ENCODE measurements around the gene MTUS2. TPM values are rescaled to one million over a fixed set of nuclear protein-coding genes. Genes with fewer than 3 reads are reported as not detected.

Gene MTUS2
- total RNA-seq, 6 donors from 2014 or later = 0.11 to 1.6 (median 0.20) TPM; not detected in 1

DNA sequence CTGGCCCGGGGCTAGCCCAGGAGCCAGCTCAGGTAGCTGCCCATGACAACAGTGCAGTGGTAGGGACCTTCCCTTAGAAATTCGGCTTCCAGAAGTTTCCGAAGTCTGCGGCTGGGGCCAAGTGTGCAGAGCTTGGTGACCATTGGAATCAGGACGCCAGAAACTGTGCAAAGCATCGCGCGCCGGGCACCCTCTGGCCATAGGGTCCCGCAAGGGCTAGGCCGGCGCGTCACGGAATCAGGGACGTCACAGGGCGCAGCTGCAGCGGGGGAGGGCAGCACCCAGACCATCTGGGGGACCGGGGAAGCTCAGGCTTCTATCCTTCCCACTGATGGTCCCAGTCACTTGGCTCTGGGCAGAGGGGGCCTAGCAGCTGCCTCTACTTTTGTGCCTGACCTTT is 219.1 kb downstream of the MTUS2 start:
- Histone ChIP-seq H3K9me3 (no peaks in the 10 kb centered on the region), H3K27me3 (no peaks in the 10 kb centered on the region), H3K4me1 (no peaks in the 10 kb centered on the region), H3K27ac (no peak overlapping the region), H3K4me3 (no peak overlapping the region), H3K36me3 (no peaks in the 10 kb centered on the region)
- 88 to 91% methylated on average over 15 to 18 of the region's 18 CpGs for WGBS, 2 donors
- ATAC-seq (ENCODE audit: low FRiP score in 2 of 2) = peak; percentile 22 to 23
- peak in 1 of 2 donors; percentile 75 for DNase-seq
- no peak for TF ChIP-seq POLR2A (IDR thresholded peaks at IDR 0.05)
- no peak for TF ChIP-seq EP300 (IDR thresholded peaks at IDR 0.05)
- TF ChIP-seq, protein P1, sequence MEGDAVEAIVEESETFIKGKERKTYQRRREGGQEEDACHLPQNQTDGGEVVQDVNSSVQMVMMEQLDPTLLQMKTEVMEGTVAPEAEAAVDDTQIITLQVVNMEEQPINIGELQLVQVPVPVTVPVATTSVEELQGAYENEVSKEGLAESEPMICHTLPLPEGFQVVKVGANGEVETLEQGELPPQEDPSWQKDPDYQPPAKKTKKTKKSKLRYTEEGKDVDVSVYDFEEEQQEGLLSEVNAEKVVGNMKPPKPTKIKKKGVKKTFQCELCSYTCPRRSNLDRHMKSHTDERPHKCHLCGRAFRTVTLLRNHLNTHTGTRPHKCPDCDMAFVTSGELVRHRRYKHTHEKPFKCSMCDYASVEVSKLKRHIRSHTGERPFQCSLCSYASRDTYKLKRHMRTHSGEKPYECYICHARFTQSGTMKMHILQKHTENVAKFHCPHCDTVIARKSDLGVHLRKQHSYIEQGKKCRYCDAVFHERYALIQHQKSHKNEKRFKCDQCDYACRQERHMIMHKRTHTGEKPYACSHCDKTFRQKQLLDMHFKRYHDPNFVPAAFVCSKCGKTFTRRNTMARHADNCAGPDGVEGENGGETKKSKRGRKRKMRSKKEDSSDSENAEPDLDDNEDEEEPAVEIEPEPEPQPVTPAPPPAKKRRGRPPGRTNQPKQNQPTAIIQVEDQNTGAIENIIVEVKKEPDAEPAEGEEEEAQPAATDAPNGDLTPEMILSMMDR (IDR thresholded peaks at IDR 0.05) = no peak
- no peak for TF ChIP-seq POLR2AphosphoS5 (IDR thresholded peaks at IDR 0.05)

DNA sequence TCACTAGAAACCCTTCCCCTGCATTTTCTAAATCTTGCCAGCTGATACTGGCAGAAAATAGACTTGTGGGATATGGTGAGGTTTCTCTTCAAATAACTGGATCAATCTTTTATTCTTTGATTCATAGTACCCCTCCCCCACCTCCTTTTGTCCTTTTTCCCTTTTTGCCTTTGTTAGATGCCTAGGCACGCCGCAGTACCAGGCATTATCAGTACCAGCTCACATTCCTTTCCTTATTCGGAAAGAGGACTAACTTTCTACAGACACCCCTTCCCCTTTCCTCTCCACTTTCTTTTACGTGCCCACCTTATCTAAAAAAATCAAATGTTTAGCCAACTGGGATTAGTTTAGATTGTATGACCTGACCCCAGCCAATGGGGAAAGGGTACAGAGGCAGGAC is 226.4 kb downstream of the MTUS2 start:
- H3K9me3 ChIP-seq = peaks cover 0 to 8% (median 0%) of the 10 kb centered on the region in 4 donors
- H3K4me1 ChIP-seq = no peaks in the 10 kb centered on the region
- WGBS, 2 donors = 26 to 35% methylated on average over 4 of the region's 4 CpGs
- no peak overlapping the region for H3K4me3 ChIP-seq
- DNase-seq = no peak
- H3K36me3 ChIP-seq = no peaks in the 10 kb centered on the region
- H3K27ac ChIP-seq = no peak overlapping the region
- ATAC-seq (ENCODE audit: low FRiP score in 2 of 2) = no peak
- no peaks in the 10 kb centered on the region for H3K27me3 ChIP-seq
- TF ChIP-seq POLR2AphosphoS5 (IDR thresholded peaks at IDR 0.05) (no peak), EP300 (IDR thresholded peaks at IDR 0.05) (no peak), POLR2A (IDR thresholded peaks at IDR 0.05) (no peak)
- TF ChIP-seq, protein P1 (IDR thresholded peaks at IDR 0.05) = no peak

DNA sequence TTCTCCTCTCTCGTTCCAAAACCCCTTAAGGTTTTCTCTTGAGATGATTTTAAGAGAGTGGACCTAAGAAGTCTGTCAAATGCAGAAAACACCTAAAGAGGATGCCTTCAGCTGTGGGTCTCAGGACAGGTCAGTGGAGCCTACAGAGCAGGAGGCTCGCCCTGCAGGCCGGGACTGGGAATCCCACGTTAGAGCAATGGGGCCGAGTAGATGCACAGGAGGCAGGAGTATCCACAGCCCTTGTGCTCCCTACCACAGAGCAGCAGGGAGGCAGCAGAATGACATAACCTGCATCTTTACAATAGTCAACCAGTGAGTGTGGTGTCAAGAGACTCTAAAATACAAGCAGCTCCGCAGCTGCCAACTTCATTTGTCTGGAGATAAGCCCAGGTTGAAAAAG is 229.4 kb downstream of the MTUS2 start:
- TF ChIP-seq EP300 (IDR thresholded peaks at IDR 0.05) (no peak), POLR2AphosphoS5 (IDR thresholded peaks at IDR 0.05) (no peak), POLR2A (IDR thresholded peaks at IDR 0.05) (no peak)
- TF ChIP-seq, protein P1 (IDR thresholded peaks at IDR 0.05) = no peak
- Histone ChIP-seq H3K4me1 (no peaks in the 10 kb centered on the region), H3K9me3 (peaks cover 0 to 8% (median 0%) of the 10 kb centered on the region in 4 donors), H3K36me3 (no peaks in the 10 kb centered on the region), H3K4me3 (no peak overlapping the region), H3K27me3 (no peaks in the 10 kb centered on the region), H3K27ac (no peak overlapping the region)
- WGBS, 2 donors = 65 to 69% methylated on average over 5 to 6 of the region's 6 CpGs
- DNase-seq = no peak
- ATAC-seq (ENCODE audit: low FRiP score in 2 of 2) = no peak

DNA sequence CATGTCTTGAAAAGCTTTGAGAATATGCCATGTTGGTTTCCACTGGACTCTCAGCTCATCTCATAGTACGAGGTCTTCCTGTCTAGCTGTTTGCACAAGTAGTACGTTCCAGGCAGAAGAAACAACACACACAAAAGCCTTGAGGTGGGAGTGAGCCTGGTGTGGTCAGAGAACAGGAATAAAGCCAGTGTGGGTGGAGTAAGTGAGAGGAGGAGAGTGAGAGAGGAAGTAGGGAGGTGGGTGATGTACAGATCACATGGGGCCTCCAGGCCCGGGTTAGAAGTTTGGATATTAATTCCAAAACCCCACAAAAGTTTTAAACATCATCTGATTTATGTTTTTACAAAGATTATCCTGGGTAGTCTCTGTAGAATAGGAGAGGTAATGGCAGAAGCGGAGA is 230.6 kb downstream of the MTUS2 start:
- Histone ChIP-seq H3K4me1 (no peaks in the 10 kb centered on the region), H3K36me3 (no peaks in the 10 kb centered on the region), H3K4me3 (no peak overlapping the region), H3K27ac (no peak overlapping the region), H3K27me3 (no peaks in the 10 kb centered on the region), H3K9me3 (no peaks in the 10 kb centered on the region)
- ATAC-seq (ENCODE audit: low FRiP score in 2 of 2) (no peak), DNase-seq (no peak)
- 47 to 49% methylated on average over 4 of the region's 4 CpGs for WGBS, 2 donors
- TF ChIP-seq, protein P1 (IDR thresholded peaks at IDR 0.05) = no peak
- no peak for TF ChIP-seq EP300 (IDR thresholded peaks at IDR 0.05)
- no peak for TF ChIP-seq POLR2A (IDR thresholded peaks at IDR 0.05)
- TF ChIP-seq POLR2AphosphoS5 (IDR thresholded peaks at IDR 0.05) = no peak

DNA sequence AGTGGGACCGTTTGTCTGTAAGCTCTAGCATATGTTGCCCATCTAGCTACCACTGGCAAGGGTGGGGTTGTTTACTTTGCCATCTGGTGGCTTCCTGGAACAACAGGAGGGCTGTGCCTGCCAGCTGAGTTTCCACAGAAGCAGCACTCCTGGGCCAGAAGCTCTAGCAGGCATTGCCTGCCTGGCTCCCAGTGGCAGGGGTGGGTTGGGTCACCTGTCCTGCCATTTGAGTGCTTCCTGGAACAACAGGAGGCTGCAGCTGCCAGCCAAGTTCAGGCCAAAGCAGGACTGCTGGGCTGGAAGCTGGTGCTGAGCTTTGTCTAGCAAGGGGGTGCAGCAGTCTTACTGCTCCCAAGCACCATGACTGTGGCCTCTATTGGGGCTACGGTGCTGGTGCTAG is 239.7 kb downstream of the MTUS2 start:
- Histone ChIP-seq H3K9me3 (peaks cover 0 to 8% (median 2%) of the 10 kb centered on the region in 4 donors), H3K4me3 (no peak overlapping the region), H3K27me3 (no peaks in the 10 kb centered on the region), H3K27ac (no peak overlapping the region), H3K36me3 (no peaks in the 10 kb centered on the region), H3K4me1 (no peaks in the 10 kb centered on the region)
- 83% methylated on average over 1 to 2 of the region's 2 CpGs for WGBS, 2 donors
- DNase-seq = peak in 1 of 2 donors; percentile 12
- no peak for ATAC-seq (ENCODE audit: low FRiP score in 2 of 2)
- TF ChIP-seq, protein P1 (IDR thresholded peaks at IDR 0.05) = no peak
- no peak for TF ChIP-seq EP300 (IDR thresholded peaks at IDR 0.05)
- TF ChIP-seq POLR2A (IDR thresholded peaks at IDR 0.05) = no peak
- TF ChIP-seq POLR2AphosphoS5 (IDR thresholded peaks at IDR 0.05) = no peak
